Frontal cortex (tissue), 4 donors: ENCODE measurements around the gene MIPEP. TPM values are rescaled to one million over a fixed set of nuclear protein-coding genes. Genes with fewer than 3 reads are reported as not detected.

Source experiments
- DNase-seq, 2 donors: peaks; one replicate each; pipeline ENCODE4 v3.0.0; 2012; ENCODE audit warnings: low spot score in 2 of 2
- FAIRE-seq: peaks from 2 replicates; lab custom pipeline; 2012; peaks lifted over from hg19 to GRCh38; lab: Jason Lieb, UNC
- total RNA-seq: library from RNA; depleted of rRNA; stranded (reverse); fragments of >200 nt; gene quantifications from one replicate; pipeline ENCODE4 v1.2.3, GENCODE V29; 2014
- donor health status: control.
- donor health status: control.
- donor health status: control.

MIPEP gene
- total RNA-seq, 1 donor from 2014 or later: 32.6 TPM

GRCh38 chr13:23856008-23856750, 33.0 kb downstream of the MIPEP start:
- DNase-seq (no peak), FAIRE-seq (no peak)

GRCh38 chr13:23855360-23855759, 33.8 kb downstream of the MIPEP start:
- FAIRE-seq (no peak), DNase-seq (no peak)

DNA sequence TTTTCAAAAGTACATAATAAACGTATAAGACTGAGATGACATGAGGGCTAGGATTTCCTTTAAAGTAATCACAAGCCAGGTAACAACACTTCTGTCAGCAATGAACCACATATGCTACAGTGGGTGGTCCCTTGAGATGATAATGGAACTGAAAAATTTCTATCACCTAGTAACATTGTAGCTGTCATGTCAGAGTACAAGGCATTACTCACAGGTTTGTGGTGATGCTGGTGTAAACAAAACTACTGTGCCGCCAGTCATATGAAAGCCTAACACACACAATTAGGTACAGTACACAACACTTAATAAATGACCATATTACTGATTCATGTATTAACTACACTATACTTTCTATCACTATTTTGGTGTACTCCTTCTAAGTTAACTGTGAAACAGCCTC, 36.8 kb downstream of the MIPEP start:
- no peak for DNase-seq
- FAIRE-seq: no peak

DNA sequence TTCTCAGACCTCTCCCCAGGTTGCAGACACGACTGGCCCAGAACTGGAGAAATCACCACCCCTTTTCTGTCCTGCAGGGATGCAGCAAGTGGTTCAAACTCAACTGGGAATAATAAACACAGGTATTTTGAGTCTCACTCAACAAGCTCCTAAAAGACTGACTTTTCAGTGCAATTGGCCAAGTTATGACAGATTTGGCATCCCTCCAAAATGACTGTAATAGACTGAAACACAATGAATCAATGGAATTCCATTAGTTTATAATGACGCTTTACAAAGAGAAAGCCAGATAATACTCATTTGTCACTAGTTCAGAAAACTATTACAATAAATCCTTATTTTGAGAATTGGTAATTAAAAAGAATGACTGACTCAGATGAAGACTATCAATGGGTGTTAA, 38.1 kb downstream of the MIPEP start:
- DNase-seq: no peak
- FAIRE-seq: no peak

DNA sequence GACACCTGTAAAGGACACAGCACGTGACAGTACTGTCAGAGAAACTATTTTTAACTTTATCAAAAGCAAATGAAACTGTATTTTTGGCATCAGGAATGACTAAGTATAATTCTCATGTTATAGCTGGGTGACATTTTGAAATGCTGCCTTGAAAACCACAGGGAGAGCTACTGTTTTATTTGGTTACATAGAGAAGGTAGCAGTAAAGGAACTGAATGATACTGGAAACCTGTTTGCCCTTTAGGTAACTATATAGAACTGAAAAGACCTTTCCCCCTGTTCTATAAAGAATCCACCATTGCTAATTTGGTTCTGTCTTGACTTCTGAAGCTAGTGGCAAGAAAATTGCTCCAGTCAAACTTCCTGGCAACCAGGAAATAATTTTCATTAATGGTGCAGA, 39.1 kb downstream of the MIPEP start:
- no peak for FAIRE-seq

DNA sequence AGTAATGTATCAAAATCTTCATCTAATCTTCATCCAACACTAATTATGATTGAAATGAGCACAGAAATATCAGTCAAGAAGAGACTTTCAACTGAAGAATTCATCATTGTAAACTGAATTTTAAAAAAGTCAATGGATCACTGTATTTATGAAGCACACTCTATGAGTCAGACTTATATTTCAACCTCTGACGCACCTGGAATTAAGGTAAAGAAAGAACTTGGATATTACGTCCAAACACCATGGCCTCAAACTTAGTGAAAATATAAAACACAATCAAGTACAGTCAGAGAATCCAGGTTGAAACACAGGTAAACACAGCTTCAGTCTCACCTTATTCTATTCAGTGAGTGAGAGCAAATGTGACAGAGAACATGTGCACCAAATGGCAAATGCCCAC, 39.5 kb downstream of the MIPEP start:
- FAIRE-seq (no peak), DNase-seq (no peak)

More for the DNA sequence above, 39.1 kb downstream of the MIPEP start:
- no peak for DNase-seq

DNA sequence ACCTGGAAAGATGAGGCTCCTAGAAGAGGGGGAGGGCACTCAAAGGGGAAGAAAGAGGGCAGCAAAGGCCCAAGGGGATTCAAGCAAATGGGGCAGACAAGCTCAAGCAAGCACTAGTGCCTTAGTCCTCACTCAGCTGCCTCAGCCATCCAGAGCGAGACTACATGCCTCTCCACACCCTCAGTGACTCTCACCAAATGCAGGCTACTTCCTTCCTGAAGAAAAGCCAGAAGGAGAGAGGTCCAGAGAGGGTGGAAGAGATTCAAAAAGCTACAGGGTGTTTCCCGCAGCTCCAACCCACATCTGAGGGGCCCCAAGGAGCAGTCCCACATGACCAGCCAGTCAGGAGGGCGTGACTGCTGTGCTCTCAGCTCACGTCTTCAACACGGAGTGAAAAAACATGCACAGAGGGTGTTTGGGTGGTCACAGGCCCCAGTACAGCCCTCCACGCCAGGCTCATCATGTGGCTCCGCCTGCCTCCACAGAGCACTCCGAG, 40.5 kb downstream of the MIPEP start:
- no peak for DNase-seq
- FAIRE-seq: no peak

- no peak for FAIRE-seq
- DNase-seq: no peak
Observed at GRCh38 chr13:23848019-23848418, 41.2 kb downstream of the MIPEP start.

GRCh38 chr13:23847497-23847896, 41.7 kb downstream of the MIPEP start:
- DNase-seq: no peak
- FAIRE-seq: no peak

- DNase-seq (no peak), FAIRE-seq (no peak)
Observed at GRCh38 chr13:23845105-23845725, 44.0 kb downstream of the MIPEP start.

DNA sequence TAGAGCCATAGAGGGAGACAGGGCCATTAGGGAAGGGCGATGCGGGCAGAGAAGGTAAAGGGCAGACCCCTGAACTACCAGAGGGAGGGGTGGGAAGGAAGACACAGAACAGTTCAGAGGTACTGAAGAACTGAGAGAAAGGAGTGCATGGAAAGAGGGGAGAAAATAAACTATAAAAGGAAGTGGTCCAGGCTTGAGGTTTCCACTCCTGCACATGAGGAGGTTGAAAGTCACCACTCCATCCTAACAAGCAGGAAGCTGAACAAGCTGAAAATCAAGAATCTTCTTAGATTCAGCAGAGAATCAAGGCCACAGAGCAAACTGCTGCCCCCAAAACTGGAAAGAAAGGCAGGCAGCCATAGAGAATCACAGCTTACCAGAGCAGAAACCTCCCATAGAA, 45.1 kb downstream of the MIPEP start:
- FAIRE-seq (no peak), DNase-seq (no peak)

- DNase-seq (no peak), FAIRE-seq (no peak)
Observed at GRCh38 chr13:23843436-23843835, 45.8 kb downstream of the MIPEP start.

- DNase-seq (no peak), FAIRE-seq (no peak)
Observed at GRCh38 chr13:23842406-23842805, 46.8 kb downstream of the MIPEP start.

DNA sequence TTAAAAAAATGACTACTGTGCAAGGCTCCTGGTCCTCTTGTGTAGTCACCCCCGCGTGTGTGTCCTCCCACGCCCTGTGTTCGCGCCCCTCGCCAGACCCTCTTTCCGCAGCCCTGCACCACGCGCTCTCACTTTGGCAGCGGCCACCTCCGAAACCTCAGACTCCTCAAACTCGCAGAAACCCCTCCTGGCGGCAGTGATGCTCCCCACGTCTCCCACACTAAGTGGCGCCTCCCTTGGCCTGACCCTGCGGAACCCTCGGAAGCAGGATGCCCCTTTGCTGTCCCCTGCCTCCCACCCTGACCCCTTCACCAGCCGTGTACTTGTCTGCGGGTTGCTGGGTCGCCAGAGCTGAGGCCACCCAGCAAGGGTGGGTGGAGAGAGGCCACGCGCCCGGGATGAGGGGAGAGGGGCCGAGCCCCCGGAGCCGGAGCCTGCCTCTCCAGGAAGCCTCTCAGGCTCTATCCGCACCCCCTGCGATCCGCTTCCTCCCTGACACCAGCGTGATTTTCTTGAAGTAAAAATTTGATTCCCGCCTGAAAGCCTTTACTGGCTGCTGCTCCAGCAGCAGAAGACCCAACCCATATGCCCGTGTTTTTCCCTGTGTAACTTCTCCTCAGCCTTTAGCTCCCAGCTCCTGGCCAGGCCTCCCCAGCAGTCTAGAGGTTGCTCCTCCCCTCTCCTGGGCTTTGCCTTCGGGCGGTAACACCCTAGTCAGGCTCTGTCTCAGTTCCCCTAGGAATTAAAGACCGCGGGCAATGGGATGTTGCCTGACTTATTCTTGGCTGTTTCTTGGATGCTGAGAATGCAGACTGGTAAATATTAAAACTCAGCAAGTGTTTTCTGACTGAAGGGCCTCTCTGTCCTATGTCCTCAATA, 55.2 kb downstream of the MIPEP start:
- DNase-seq (no peak), FAIRE-seq (no peak)

DNA sequence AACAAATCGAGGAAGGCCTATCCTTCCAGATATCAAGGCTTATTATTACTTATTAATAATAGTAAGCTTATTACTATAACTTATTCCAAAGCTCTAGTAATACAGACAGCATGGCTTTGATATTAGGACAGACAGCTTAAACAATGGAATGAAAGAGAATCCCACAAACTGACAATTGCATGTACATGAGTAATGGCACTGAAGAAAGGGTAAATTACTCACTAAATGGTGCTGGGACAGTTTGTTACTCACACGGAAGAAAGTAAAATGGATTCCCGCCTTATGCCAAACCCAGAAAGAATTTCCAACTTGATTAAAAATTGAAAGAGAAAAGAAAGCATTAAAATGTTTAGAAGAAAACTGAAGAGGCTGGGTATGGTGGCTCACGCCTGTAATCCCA, 60.3 kb downstream of the MIPEP start:
- no peak for DNase-seq
- FAIRE-seq: no peak

GRCh38 chr13:23828086-23828485, 61.1 kb downstream of the MIPEP start:
- no peak for DNase-seq
- no peak for FAIRE-seq

GRCh38 chr13:23825179-23825578, 64.0 kb downstream of the MIPEP start:
- FAIRE-seq: no peak
- no peak for DNase-seq

GRCh38 chr13:23824371-23824770, 64.8 kb downstream of the MIPEP start:
- DNase-seq (no peak), FAIRE-seq (no peak)

DNA sequence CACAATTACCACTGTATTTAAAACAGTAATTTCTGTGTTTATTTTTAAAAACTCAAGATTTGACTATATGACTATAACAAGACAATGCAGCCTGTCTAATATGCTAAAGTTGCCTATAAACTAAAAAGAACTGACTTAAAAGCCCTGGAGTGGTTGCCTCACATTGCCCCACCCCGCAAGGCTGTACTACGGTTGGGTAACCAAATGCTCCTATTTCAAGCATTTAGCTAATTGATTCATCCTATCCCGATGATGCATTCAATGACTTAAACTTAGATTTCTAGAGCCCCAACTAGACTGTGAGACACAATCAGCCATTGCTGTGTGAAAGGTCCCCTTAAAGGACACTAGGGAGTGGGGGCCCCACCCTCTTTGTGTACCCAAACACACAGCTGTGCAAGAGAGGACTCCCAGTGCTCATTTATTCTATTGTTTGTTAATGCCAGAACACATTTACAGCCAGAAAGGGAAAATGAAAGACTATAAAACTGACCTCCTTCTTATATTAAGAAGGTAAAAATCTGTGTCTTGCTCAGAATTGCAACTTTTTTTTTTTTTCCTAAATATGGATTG, 66.9 kb downstream of the MIPEP start:
- DNase-seq (no peak), FAIRE-seq (no peak)

- DNase-seq (no peak), FAIRE-seq (no peak)
Observed at GRCh38 chr13:23820530-23820929, 68.7 kb downstream of the MIPEP start.
